ENCODE measurements around the gene ACER3. TPM values are rescaled to one million over a fixed set of nuclear protein-coding genes. Genes with fewer than 3 reads are reported as not detected.
A peak's percentile ranks its signal among the peaks of the same experiment; 100 is the strongest.

ACER3 gene
- total RNA-seq, 1 experiment from 2014 or later: 7.1 TPM

GRCh38 chr11:77074205-77074604 is 213.5 kb downstream of the ACER3 start:
- peak; percentile 71 for DNase-seq (ENCODE audit: low spot score)

GRCh38 chr11:77074626-77075221 is 214.0 kb downstream of the ACER3 start:
- DNase-seq (ENCODE audit: low spot score): no peak

GRCh38 chr11:77075425-77075905 is 214.7 kb downstream of the ACER3 start:
- peak; percentile 59 for DNase-seq (ENCODE audit: low spot score)

Other genes with a start within 250 kb of the ACER3 start
- gene LRRC32, start 190.2 kb upstream of the ACER3 start, total RNA-seq (2014; rRNA removed; shearing (Covaris generic)): 0.10 TPM in 1 of 2 replicates, not detected in the other
- 107 and 118 TPM in 2 replicates for gene TSKU, start 77.6 kb upstream of the ACER3 start, total RNA-seq (2014; rRNA removed; shearing (Covaris generic))
- gene B3GNT6, start 173.5 kb downstream of the ACER3 start, total RNA-seq (2014; rRNA removed; shearing (Covaris generic)): 0.61 and 1.4 TPM in 2 replicates
- gene CAPN5, start 206.1 kb downstream of the ACER3 start, total RNA-seq (2014; rRNA removed; shearing (Covaris generic)): 30.5 and 30.9 TPM in 2 replicates
- 2.8 TPM in 1 of 2 replicates, not detected in the other for gene OMP, start 241.9 kb downstream of the ACER3 start, total RNA-seq (2014; rRNA removed; shearing (Covaris generic))